ENCODE results near the gene CRB1. TPM values are rescaled to one million over a fixed set of nuclear protein-coding genes. Genes with fewer than 3 reads are reported as not detected.

CRB1 gene
- polyA plus RNA-seq, 1 donor (not counting 4 experiments of a cell fraction or from before 2014, with no cell fraction given), result 0.04 TPM

- H3K9ac ChIP-seq (ENCODE audit: control insufficient read depth, extremely low read depth, insufficient read depth, low read length), result no peak overlapping the region
- no peak overlapping the region for H3K4me3 ChIP-seq (ENCODE audit: control insufficient read depth in 2 of 3, extremely low read depth in 1 of 3, insufficient read depth in 2 of 3, low read depth in 1 of 3, low read length in 3 of 3)
- H3K36me3 ChIP-seq (ENCODE audit: control insufficient read depth in 2 of 2, extremely low read depth in 1 of 2, insufficient read depth in 2 of 2, low read length in 2 of 2), result no peaks in the 10 kb centered on the region
- no peaks in the 10 kb centered on the region for H3K9me1 ChIP-seq (ENCODE audit: control insufficient read depth, extremely low read depth, insufficient read depth, low read length)
- no peak for DNase-seq (ENCODE audit: low read depth, low spot score)
- dilution Hi-C loops (cut with MboI; ENCODE audit: extremely low pct_ligation_motif_present, low sequenced_read_pairs), result no loop called here
- H3K27ac ChIP-seq (ENCODE audit: control insufficient read depth, insufficient read depth, low read length), result no peak overlapping the region
- H3K27me3 ChIP-seq (ENCODE audit: control insufficient read depth, extremely low read depth, insufficient read depth, low read length), result no peaks in the 10 kb centered on the region
- no peak overlapping the region for H2AFZ ChIP-seq (ENCODE audit: control insufficient read depth, low read length)
- TF ChIP-seq EZH2 (IDR thresholded peaks at IDR 0.05; ENCODE audit: low read length), result no peak
- TF ChIP-seq, protein P1, sequence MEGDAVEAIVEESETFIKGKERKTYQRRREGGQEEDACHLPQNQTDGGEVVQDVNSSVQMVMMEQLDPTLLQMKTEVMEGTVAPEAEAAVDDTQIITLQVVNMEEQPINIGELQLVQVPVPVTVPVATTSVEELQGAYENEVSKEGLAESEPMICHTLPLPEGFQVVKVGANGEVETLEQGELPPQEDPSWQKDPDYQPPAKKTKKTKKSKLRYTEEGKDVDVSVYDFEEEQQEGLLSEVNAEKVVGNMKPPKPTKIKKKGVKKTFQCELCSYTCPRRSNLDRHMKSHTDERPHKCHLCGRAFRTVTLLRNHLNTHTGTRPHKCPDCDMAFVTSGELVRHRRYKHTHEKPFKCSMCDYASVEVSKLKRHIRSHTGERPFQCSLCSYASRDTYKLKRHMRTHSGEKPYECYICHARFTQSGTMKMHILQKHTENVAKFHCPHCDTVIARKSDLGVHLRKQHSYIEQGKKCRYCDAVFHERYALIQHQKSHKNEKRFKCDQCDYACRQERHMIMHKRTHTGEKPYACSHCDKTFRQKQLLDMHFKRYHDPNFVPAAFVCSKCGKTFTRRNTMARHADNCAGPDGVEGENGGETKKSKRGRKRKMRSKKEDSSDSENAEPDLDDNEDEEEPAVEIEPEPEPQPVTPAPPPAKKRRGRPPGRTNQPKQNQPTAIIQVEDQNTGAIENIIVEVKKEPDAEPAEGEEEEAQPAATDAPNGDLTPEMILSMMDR (optimal IDR thresholded peaks at IDR 0.05 in 1 of 3, IDR thresholded peaks at IDR 0.05 in 1 of 3, conservative IDR thresholded peaks at IDR 0.05 in 1 of 3; ENCODE audit: extremely low read depth in 1 of 3, insufficient read depth in 2 of 3, low read length in 3 of 3), result no peak
- no peak for FAIRE-seq
- H4K20me1 ChIP-seq (ENCODE audit: control insufficient read depth, extremely low read depth, insufficient read depth, low read length), result no peaks in the 10 kb centered on the region
- no peak overlapping the region for H3K4me2 ChIP-seq (ENCODE audit: control insufficient read depth, extremely low read depth, insufficient read depth, low read depth, low read length)
- no peaks in the 10 kb centered on the region for H3K4me1 ChIP-seq (ENCODE audit: control insufficient read depth, extremely low read depth, insufficient read depth, low read length)
- H3K9me3 ChIP-seq (ENCODE audit: control insufficient read depth, low read depth, low read length), result no peaks in the 10 kb centered on the region
- no peaks in the 10 kb centered on the region for H3K79me2 ChIP-seq (ENCODE audit: control insufficient read depth, insufficient read depth, low read length)
These were observed 20.6 kb upstream of the CRB1 start for GRCh38 chr1:197247465-197247864.

DNA sequence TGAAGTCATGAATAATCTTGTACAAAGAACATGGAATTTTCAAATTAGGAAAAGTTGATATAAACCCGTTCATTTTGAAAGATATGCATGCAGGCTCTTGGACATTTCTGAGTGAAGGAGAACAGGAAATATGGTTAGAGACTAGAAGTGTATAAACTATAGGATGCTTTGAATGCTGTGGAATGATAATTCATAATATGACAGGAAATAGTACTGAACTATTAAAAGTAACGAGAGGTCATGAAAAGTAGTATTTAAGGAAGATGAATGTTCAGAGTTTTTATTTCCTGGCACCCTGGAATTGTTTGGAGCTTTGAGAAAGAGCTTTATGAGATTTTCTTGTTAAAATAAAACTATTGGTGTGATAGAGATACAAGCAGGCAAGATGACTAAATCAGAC is 18.7 kb upstream of the CRB1 start:
- Histone ChIP-seq H3K4me2 (ENCODE audit: control insufficient read depth, extremely low read depth, insufficient read depth, low read depth, low read length) (no peak overlapping the region), H3K36me3 (ENCODE audit: control insufficient read depth in 2 of 2, extremely low read depth in 1 of 2, insufficient read depth in 2 of 2, low read length in 2 of 2) (no peaks in the 10 kb centered on the region), H4K20me1 (ENCODE audit: control insufficient read depth, extremely low read depth, insufficient read depth, low read length) (no peaks in the 10 kb centered on the region), H3K9ac (ENCODE audit: control insufficient read depth, extremely low read depth, insufficient read depth, low read length) (no peak overlapping the region), H2AFZ (ENCODE audit: control insufficient read depth, low read length) (no peak overlapping the region), H3K4me3 (ENCODE audit: control insufficient read depth in 2 of 3, extremely low read depth in 1 of 3, insufficient read depth in 2 of 3, low read depth in 1 of 3, low read length in 3 of 3) (no peak overlapping the region), H3K27ac (ENCODE audit: control insufficient read depth, insufficient read depth, low read length) (no peak overlapping the region), H3K9me3 (ENCODE audit: control insufficient read depth, low read depth, low read length) (no peaks in the 10 kb centered on the region), H3K79me2 (ENCODE audit: control insufficient read depth, insufficient read depth, low read length) (no peaks in the 10 kb centered on the region), H3K9me1 (ENCODE audit: control insufficient read depth, extremely low read depth, insufficient read depth, low read length) (no peaks in the 10 kb centered on the region), H3K4me1 (ENCODE audit: control insufficient read depth, extremely low read depth, insufficient read depth, low read length) (no peaks in the 10 kb centered on the region), H3K27me3 (ENCODE audit: control insufficient read depth, extremely low read depth, insufficient read depth, low read length) (no peaks in the 10 kb centered on the region)
- dilution Hi-C loops (cut with MboI; ENCODE audit: extremely low pct_ligation_motif_present, low sequenced_read_pairs), result no loop called here
- DNase-seq (ENCODE audit: low read depth, low spot score) (no peak), FAIRE-seq (no peak)
- TF ChIP-seq EZH2 (IDR thresholded peaks at IDR 0.05; ENCODE audit: low read length), result no peak
- TF ChIP-seq, protein P1 (optimal IDR thresholded peaks at IDR 0.05 in 1 of 3, IDR thresholded peaks at IDR 0.05 in 1 of 3, conservative IDR thresholded peaks at IDR 0.05 in 1 of 3; ENCODE audit: extremely low read depth in 1 of 3, insufficient read depth in 2 of 3, low read length in 3 of 3), result no peak

All from keratinocyte (primary cell).